Measurements from ENCODE around the gene DGKH.

DNA sequence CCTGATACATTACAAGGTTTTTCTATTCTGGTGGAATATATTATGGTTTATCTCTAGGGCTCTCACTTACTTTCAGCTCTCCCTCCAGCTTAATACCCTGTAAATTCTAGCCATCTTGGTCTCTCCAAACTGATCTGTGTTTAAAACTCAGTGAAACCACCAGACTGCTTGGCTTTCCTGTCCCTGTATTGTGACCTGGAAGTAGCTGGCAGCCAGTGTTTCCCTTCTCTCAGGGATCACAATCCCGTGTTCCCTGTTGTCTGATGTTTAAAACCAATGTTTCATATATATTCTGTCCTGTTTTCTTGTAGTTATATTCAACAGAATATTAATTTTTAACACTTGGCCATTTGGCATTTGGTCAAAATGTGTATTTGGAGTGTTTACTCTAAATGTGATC lies 231.5 kb downstream of the DGKH start:
- TF ChIP-seq SPI1 (IDR thresholded peaks at IDR 0.05; ENCODE audit: borderline replicate concordance, insufficient read depth, low read depth, low read length) (no peak), CBX3 (IDR thresholded peaks at IDR 0.05; ENCODE audit: borderline replicate concordance, low read depth) (no peak), TCF7 (IDR thresholded peaks at IDR 0.05; ENCODE audit: borderline replicate concordance) (no peak), JUND (IDR thresholded peaks at IDR 0.05; ENCODE audit: low read depth, low read length) (no peak), EP300 (IDR thresholded peaks at IDR 0.05; ENCODE audit: borderline replicate concordance in 1 of 2, control insufficient read depth in 1 of 2, low read depth in 2 of 2, low read length in 2 of 2) (no peak), CEBPB (IDR thresholded peaks at IDR 0.05; ENCODE audit: borderline replicate concordance in 1 of 2, low read depth in 2 of 2, low read length in 2 of 2) (no peak), HDAC2 (IDR thresholded peaks at IDR 0.05) (no peak), GABPA (IDR thresholded peaks at IDR 0.05; ENCODE audit: low read depth) (no peak), BRCA1 (IDR thresholded peaks at IDR 0.05; ENCODE audit: low read depth, low read length) (no peak), CHD2 (IDR thresholded peaks at IDR 0.05; ENCODE audit: borderline replicate concordance, low read depth, low read length) (no peak)
- TF ChIP-seq, protein P1, sequence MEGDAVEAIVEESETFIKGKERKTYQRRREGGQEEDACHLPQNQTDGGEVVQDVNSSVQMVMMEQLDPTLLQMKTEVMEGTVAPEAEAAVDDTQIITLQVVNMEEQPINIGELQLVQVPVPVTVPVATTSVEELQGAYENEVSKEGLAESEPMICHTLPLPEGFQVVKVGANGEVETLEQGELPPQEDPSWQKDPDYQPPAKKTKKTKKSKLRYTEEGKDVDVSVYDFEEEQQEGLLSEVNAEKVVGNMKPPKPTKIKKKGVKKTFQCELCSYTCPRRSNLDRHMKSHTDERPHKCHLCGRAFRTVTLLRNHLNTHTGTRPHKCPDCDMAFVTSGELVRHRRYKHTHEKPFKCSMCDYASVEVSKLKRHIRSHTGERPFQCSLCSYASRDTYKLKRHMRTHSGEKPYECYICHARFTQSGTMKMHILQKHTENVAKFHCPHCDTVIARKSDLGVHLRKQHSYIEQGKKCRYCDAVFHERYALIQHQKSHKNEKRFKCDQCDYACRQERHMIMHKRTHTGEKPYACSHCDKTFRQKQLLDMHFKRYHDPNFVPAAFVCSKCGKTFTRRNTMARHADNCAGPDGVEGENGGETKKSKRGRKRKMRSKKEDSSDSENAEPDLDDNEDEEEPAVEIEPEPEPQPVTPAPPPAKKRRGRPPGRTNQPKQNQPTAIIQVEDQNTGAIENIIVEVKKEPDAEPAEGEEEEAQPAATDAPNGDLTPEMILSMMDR (IDR thresholded peaks at IDR 0.05 in 2 of 3, conservative IDR thresholded peaks at IDR 0.05 in 1 of 3; ENCODE audit: control insufficient read depth in 2 of 3, extremely low read depth in 1 of 3, insufficient read depth in 1 of 3, low read depth in 3 of 3, low read length in 3 of 3): no peak
- TF ChIP-seq, protein P2, sequence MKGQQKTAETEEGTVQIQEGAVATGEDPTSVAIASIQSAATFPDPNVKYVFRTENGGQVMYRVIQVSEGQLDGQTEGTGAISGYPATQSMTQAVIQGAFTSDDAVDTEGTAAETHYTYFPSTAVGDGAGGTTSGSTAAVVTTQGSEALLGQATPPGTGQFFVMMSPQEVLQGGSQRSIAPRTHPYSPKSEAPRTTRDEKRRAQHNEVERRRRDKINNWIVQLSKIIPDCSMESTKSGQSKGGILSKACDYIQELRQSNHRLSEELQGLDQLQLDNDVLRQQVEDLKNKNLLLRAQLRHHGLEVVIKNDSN (IDR thresholded peaks at IDR 0.05; ENCODE audit: borderline replicate concordance, extremely low read length, insufficient read depth, low read depth, low read length): no peak
- TF ChIP-seq, protein P3, sequence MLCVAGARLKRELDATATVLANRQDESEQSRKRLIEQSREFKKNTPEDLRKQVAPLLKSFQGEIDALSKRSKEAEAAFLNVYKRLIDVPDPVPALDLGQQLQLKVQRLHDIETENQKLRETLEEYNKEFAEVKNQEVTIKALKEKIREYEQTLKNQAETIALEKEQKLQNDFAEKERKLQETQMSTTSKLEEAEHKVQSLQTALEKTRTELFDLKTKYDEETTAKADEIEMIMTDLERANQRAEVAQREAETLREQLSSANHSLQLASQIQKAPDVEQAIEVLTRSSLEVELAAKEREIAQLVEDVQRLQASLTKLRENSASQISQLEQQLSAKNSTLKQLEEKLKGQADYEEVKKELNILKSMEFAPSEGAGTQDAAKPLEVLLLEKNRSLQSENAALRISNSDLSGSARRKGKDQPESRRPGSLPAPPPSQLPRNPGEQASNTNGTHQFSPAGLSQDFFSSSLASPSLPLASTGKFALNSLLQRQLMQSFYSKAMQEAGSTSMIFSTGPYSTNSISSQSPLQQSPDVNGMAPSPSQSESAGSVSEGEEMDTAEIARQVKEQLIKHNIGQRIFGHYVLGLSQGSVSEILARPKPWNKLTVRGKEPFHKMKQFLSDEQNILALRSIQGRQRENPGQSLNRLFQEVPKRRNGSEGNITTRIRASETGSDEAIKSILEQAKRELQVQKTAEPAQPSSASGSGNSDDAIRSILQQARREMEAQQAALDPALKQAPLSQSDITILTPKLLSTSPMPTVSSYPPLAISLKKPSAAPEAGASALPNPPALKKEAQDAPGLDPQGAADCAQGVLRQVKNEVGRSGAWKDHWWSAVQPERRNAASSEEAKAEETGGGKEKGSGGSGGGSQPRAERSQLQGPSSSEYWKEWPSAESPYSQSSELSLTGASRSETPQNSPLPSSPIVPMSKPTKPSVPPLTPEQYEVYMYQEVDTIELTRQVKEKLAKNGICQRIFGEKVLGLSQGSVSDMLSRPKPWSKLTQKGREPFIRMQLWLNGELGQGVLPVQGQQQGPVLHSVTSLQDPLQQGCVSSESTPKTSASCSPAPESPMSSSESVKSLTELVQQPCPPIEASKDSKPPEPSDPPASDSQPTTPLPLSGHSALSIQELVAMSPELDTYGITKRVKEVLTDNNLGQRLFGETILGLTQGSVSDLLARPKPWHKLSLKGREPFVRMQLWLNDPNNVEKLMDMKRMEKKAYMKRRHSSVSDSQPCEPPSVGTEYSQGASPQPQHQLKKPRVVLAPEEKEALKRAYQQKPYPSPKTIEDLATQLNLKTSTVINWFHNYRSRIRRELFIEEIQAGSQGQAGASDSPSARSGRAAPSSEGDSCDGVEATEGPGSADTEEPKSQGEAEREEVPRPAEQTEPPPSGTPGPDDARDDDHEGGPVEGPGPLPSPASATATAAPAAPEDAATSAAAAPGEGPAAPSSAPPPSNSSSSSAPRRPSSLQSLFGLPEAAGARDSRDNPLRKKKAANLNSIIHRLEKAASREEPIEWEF (IDR thresholded peaks at IDR 0.05; ENCODE audit: insufficient replicate concordance, low read depth, low read length): no peak
